GM18907 (cell line): ENCODE results near the gene ENTPD2.

Source experiments
- ATAC-seq: cut with Tn5 transposase; IDR thresholded peaks from one replicate; pipeline ENCODE4 v1.9.1; 2021; ENCODE audit warnings: mild to moderate bottlenecking, moderate library complexity; ENCODE audit not compliant: unreplicated experiment

Gene ENTPD2

GRCh38 chr9:137053944-137054931 lies at the start of gene ENTPD2:
Gene ENTPD2 (minus strand): TSS chr9:137054061. CDS start chr9:137053997, 64 bp downstream.
- no peak for ATAC-seq

- no peak for ATAC-seq
Measured at GRCh38 chr9:137103206-137103999, 49.5 kb upstream of the ENTPD2 start.

GRCh38 chr9:137099231-137099630 lies 45.4 kb upstream of the ENTPD2 start:
- ATAC-seq: no peak

- no peak for ATAC-seq
Measured at GRCh38 chr9:137097761-137098462, 44.1 kb upstream of the ENTPD2 start.

- ATAC-seq: no peak
Measured at GRCh38 chr9:137096785-137097546, 43.1 kb upstream of the ENTPD2 start.

- peak; percentile 77 for ATAC-seq
Measured at GRCh38 chr9:137095664-137096517, 42.0 kb upstream of the ENTPD2 start.

- no peak for ATAC-seq
Measured at GRCh38 chr9:137089232-137089947, 35.5 kb upstream of the ENTPD2 start.

- no peak for ATAC-seq
Measured at GRCh38 chr9:137088121-137088520, 34.3 kb upstream of the ENTPD2 start.

GRCh38 chr9:137087409-137087925 lies 33.6 kb upstream of the ENTPD2 start:
- ATAC-seq: no peak

- peak; percentile 77 for ATAC-seq
Measured at GRCh38 chr9:137086531-137087408, 32.9 kb upstream of the ENTPD2 start, which contains the start of gene MAN1B1. Gene MAN1B1 (plus strand): TSS chr9:137086985. CDS start chr9:137087000, 15 bp downstream.

GRCh38 chr9:137085920-137086530 lies 32.2 kb upstream of the ENTPD2 start:
- ATAC-seq: peak; percentile 26

GRCh38 chr9:137084526-137084925 lies 30.7 kb upstream of the ENTPD2 start:
- ATAC-seq: no peak

- no peak for ATAC-seq
Measured at GRCh38 chr9:137083394-137084004, 29.6 kb upstream of the ENTPD2 start.

GRCh38 chr9:137082925-137083290 lies 29.0 kb upstream of the ENTPD2 start:
- ATAC-seq: no peak

GRCh38 chr9:137082222-137082924 lies 28.5 kb upstream of the ENTPD2 start:
- ATAC-seq: no peak
